ENCODE data around the gene HAUS3. TPM values are rescaled to one million over a fixed set of nuclear protein-coding genes. Genes with fewer than 3 reads are reported as not detected.

The HAUS3 gene
- total and polyA plus RNA-seq, 2 experiments from 2014 or later, result 7.1 to 9.8 TPM

DNA sequence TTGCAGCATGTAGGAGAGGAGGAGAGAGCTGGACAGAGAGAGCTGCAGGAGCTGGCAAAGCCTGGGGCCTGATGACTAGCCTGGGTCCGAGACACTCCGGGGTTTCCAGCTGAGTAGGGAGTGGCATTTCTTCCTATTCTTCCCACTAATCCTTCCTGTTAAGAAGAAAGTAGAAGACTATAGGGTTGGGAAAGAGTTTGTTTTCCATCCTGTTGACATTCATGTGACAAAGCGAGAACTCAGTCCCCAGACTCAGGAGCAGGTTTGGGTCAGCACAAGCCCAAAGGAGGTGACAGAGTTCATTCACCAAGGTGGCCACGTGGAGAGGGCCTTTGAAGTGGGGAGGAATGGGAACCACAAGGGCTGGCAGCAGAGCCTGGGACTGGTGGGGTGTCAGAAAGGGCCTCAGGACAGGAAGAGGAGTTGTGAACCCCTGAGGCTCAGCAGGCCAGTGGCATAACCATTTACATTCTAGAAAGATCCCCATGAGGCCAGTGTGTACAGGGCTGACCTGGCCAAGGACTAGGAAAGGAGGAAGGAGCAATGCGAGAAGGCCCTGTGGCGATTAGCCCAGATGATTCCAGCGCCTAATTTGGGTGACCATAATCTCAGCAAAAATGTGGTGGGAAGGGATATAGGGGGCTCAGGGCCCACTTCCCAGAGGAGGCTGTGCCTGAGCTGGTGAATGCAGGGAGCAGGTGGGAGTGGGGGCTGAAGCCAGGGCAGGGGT lies 3.3 kb upstream of the HAUS3 start:
- H2AFZ ChIP-seq, result no peak overlapping the region
- H4K20me1 ChIP-seq (ENCODE audit: insufficient read depth, poor library complexity, severe bottlenecking), result peaks cover 7% of the 10 kb centered on the region
- no peak overlapping the region for H3K4me2 ChIP-seq
- no peak for DNase-seq (ENCODE audit: low spot score)
- H3K79me2 ChIP-seq, result peaks cover 9% of the 10 kb centered on the region
- TF ChIP-seq EZH2phosphoT487 (IDR thresholded peaks at IDR 0.05; ENCODE audit: low read depth, severe bottlenecking, unreplicated experiment) (no peak), EZH2 (IDR thresholded peaks at IDR 0.05; ENCODE audit: borderline replicate concordance) (no peak)
- TF ChIP-seq, protein P1, sequence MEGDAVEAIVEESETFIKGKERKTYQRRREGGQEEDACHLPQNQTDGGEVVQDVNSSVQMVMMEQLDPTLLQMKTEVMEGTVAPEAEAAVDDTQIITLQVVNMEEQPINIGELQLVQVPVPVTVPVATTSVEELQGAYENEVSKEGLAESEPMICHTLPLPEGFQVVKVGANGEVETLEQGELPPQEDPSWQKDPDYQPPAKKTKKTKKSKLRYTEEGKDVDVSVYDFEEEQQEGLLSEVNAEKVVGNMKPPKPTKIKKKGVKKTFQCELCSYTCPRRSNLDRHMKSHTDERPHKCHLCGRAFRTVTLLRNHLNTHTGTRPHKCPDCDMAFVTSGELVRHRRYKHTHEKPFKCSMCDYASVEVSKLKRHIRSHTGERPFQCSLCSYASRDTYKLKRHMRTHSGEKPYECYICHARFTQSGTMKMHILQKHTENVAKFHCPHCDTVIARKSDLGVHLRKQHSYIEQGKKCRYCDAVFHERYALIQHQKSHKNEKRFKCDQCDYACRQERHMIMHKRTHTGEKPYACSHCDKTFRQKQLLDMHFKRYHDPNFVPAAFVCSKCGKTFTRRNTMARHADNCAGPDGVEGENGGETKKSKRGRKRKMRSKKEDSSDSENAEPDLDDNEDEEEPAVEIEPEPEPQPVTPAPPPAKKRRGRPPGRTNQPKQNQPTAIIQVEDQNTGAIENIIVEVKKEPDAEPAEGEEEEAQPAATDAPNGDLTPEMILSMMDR (IDR thresholded peaks at IDR 0.05; ENCODE audit: poor library complexity), result no peak
- 76% methylated on average over 7 of the region's 7 CpGs for WGBS (ENCODE audit: low lambda C conversion rate, missing lambda C conversion rate)
- H3K4me3 ChIP-seq, result no peak overlapping the region
- H3K9me3 ChIP-seq (ENCODE audit: low read depth), result no peaks in the 10 kb centered on the region
- peaks cover 16% of the 10 kb centered on the region for H3K4me1 ChIP-seq (ENCODE audit: insufficient read depth)
- no peaks in the 10 kb centered on the region for H3K36me3 ChIP-seq (replicated peaks; ENCODE audit: insufficient read depth, low read depth)
- no peaks in the 10 kb centered on the region for H3K9me2 ChIP-seq (replicated peaks; ENCODE audit: insufficient read depth)
- H3K27me3 ChIP-seq, result no peaks in the 10 kb centered on the region
- H3K27ac ChIP-seq, result peak overlapping the region; percentile 2

DNA sequence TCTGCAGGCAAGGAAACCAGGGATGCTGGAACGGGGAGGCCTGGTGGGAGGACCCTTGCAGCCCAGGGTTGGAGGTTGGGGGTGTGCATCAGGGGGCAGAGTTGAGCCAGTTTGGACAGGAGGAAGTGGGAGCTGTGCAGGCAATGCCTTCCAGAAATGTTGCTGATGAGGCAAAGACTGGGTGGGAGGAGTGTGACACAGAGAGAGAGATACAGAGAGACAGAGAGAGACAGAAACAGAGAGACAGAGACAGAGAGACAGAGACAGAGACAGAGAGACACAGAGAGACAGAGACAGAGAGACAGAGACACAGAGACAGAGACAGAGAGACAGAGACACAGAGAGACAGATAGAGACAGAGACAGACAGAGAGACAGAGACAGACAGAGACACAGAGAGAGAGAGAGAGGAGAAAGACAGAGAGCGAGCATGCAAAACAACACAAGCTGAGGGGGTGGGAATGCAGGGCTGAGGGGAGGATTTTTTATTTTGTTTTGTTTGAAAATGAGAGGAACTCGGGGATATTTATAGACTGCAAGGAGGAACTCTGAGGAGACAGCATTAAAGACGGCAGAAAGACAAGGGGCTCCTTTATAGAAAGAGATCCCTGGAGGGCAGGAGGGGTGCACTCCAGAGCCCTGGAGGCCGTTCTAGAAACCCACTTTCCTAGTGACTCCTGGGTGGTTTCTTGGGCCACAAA lies 1.9 kb upstream of the HAUS3 start:
- peaks cover 7% of the 10 kb centered on the region for H4K20me1 ChIP-seq (ENCODE audit: insufficient read depth, poor library complexity, severe bottlenecking)
- WGBS (ENCODE audit: low lambda C conversion rate, missing lambda C conversion rate), result 55% methylated on average over 5 of the region's 5 CpGs
- H2AFZ ChIP-seq, result no peak overlapping the region
- peaks cover 29% of the 10 kb centered on the region for H3K4me1 ChIP-seq (ENCODE audit: insufficient read depth)
- no peak overlapping the region for H3K4me2 ChIP-seq
- TF ChIP-seq, protein P1 (IDR thresholded peaks at IDR 0.05; ENCODE audit: poor library complexity), result peak; percentile 28
- no peak for TF ChIP-seq EZH2 (IDR thresholded peaks at IDR 0.05; ENCODE audit: borderline replicate concordance)
- no peak overlapping the region for H3K4me3 ChIP-seq
- peaks cover 23% of the 10 kb centered on the region for H3K79me2 ChIP-seq
- peak overlapping the region; percentile 2 for H3K27ac ChIP-seq
- DNase-seq (ENCODE audit: low spot score), result peak; percentile 52
- H3K9me2 ChIP-seq (replicated peaks; ENCODE audit: insufficient read depth), result no peaks in the 10 kb centered on the region
- no peaks in the 10 kb centered on the region for H3K36me3 ChIP-seq (replicated peaks; ENCODE audit: insufficient read depth, low read depth)
- H3K27me3 ChIP-seq, result no peaks in the 10 kb centered on the region
- no peaks in the 10 kb centered on the region for H3K9me3 ChIP-seq (ENCODE audit: low read depth)

DNA sequence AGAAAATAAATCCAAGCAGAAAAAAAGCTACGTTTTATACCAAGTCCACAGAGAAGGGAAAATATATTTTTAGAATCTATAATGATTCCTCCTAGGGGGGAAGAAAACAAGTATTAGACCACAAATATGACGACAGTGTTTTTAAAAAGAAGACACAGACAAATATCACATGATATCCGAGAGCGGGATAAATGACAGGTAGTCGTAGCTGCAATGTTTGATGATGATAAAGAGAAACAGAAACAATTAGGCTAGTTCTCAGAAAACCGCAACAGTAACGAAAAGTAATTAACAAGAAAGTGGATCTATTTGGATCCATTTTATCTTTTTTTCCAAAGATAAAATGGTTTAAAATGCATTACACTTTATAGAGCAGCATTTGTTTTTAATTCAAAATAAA lies 918 bp downstream of the HAUS3 start:
- no peaks in the 10 kb centered on the region for H3K36me3 ChIP-seq (replicated peaks; ENCODE audit: insufficient read depth, low read depth)
- no peaks in the 10 kb centered on the region for H3K27me3 ChIP-seq
- peak overlapping the region; percentile 75 for H3K4me3 ChIP-seq
- TF ChIP-seq EZH2phosphoT487 (IDR thresholded peaks at IDR 0.05; ENCODE audit: low read depth, severe bottlenecking, unreplicated experiment) (no peak), EZH2 (IDR thresholded peaks at IDR 0.05; ENCODE audit: borderline replicate concordance) (no peak)
- TF ChIP-seq, protein P1 (IDR thresholded peaks at IDR 0.05; ENCODE audit: poor library complexity), result no peak
- no peaks in the 10 kb centered on the region for H3K9me2 ChIP-seq (replicated peaks; ENCODE audit: insufficient read depth)
- DNase-seq (ENCODE audit: low spot score), result no peak
- H3K9me3 ChIP-seq (ENCODE audit: low read depth), result no peaks in the 10 kb centered on the region
- H4K20me1 ChIP-seq (ENCODE audit: insufficient read depth, poor library complexity, severe bottlenecking), result peaks cover 4% of the 10 kb centered on the region
- WGBS (ENCODE audit: low lambda C conversion rate, missing lambda C conversion rate), result 8% methylated on average over 7 of the region's 7 CpGs
- peak overlapping the region; percentile 21 for H3K27ac ChIP-seq
- H2AFZ ChIP-seq, result peak overlapping the region; percentile 77
- peaks cover 39% of the 10 kb centered on the region for H3K79me2 ChIP-seq
- peaks cover 32% of the 10 kb centered on the region for H3K4me1 ChIP-seq (ENCODE audit: insufficient read depth)
- peak overlapping the region; percentile 77 for H3K4me2 ChIP-seq

All from hepatocyte (in vitro differentiated cells).